HEK293T (cell line): ENCODE data around the gene CSTPP1.
A peak's percentile ranks its signal among the peaks of the same experiment; 100 is the strongest.
"Not testable (repeated sequence)": the region's sequence is repeated elsewhere in the genome, so short reads cannot be mapped to it uniquely, and the experiment has no call there.

Experiments
- CTCF ChIA-PET: fragments of 350-600 bp; formaldehyde crosslinking; extraction: SDS; loops from one replicate; lab custom pipeline; 2021; ENCODE audit warnings: antibody characterized with exemption, inconsistent platforms; lab: Yijun Ruan, JAX
- POLR2A ChIA-PET: fragments of 350-600 bp; formaldehyde crosslinking; extraction: SDS; loops from one replicate; lab custom pipeline; 2020; ENCODE audit warnings: antibody characterized with exemption, inconsistent platforms; lab: Yijun Ruan, JAX
- DNase-seq: peaks from one replicate; pipeline ENCODE4 v3.0.0; 2012; ENCODE audit warnings: mixed read lengths; ENCODE audit errors: extremely low spot score
- ARNT ChIP-seq: fragments of 450-650 bp; IDR thresholded peaks from 2 replicates; pipeline ENCODE4 v1.6.1; 2017; ENCODE audit warnings: mild to moderate bottlenecking
- BHLHE40 ChIP-seq: fragments of 450-650 bp; IDR thresholded peaks from 2 replicates; pipeline ENCODE4 v1.6.1; 2016; ENCODE audit warnings: mild to moderate bottlenecking, moderate library complexity, borderline replicate concordance
- CTBP1 ChIP-seq: fragments of 450-650 bp; IDR thresholded peaks from 2 replicates; pipeline ENCODE4 v1.6.1; 2016; ENCODE audit warnings: borderline replicate concordance
- ELF4 ChIP-seq: fragments of 450-650 bp; IDR thresholded peaks from 2 replicates; pipeline ENCODE4 v1.6.1; 2017; ENCODE audit warnings: antibody characterized with exemption
- FOXA1 ChIP-seq: fragments of 450-650 bp; IDR thresholded peaks from 2 replicates; pipeline ENCODE4 v1.6.1; 2016; ENCODE audit warnings: mild to moderate bottlenecking
- FOXK2 ChIP-seq: fragments of 450-650 bp; IDR thresholded peaks from 2 replicates; pipeline ENCODE4 v1.6.1; 2016; ENCODE audit warnings: mild to moderate bottlenecking
- FOXM1 ChIP-seq: fragments of 450-650 bp; IDR thresholded peaks from 2 replicates; pipeline ENCODE4 v1.6.1; 2017; ENCODE audit warnings: mild to moderate bottlenecking, borderline replicate concordance
- HDGF ChIP-seq: fragments of 450-650 bp; IDR thresholded peaks from 2 replicates; pipeline ENCODE4 v1.6.1; 2017; ENCODE audit warnings: antibody characterized with exemption, borderline replicate concordance
- L3MBTL2 ChIP-seq: fragments of 450-650 bp; conservative IDR thresholded peaks from 2 replicates; pipeline ENCODE4 v1.6.1; 2016; ENCODE audit warnings: mild to moderate bottlenecking
- LEF1 ChIP-seq: fragments of 450-650 bp; IDR thresholded peaks from 2 replicates; pipeline ENCODE4 v1.6.1; 2017; ENCODE audit warnings: mild to moderate bottlenecking, borderline replicate concordance
- NFRKB ChIP-seq: fragments of 450-650 bp; IDR thresholded peaks from 2 replicates; pipeline ENCODE4 v1.6.1; 2016; ENCODE audit warnings: mild to moderate bottlenecking, moderate library complexity
- SP1 ChIP-seq: fragments of 450-650 bp; IDR thresholded peaks from 2 replicates; pipeline ENCODE4 v1.6.1; 2017
- SUZ12 ChIP-seq: fragments of 450-650 bp; IDR thresholded peaks from 2 replicates; pipeline ENCODE4 v1.6.1; 2016; ENCODE audit warnings: mild to moderate bottlenecking
- TARDBP ChIP-seq: fragments of 450-650 bp; IDR thresholded peaks from 2 replicates; pipeline ENCODE4 v1.6.1; 2016
- ZNF384 ChIP-seq: fragments of 450-650 bp; IDR thresholded peaks from 2 replicates; pipeline ENCODE4 v1.6.1; 2016
- TF ChIP-seq, protein P1 (sequence below): fragments of 450-650 bp; IDR thresholded peaks from 2 replicates; pipeline ENCODE4 v1.6.1; 2016

The CSTPP1 gene

GRCh38 chr11:47118958-47119688 is 182.6 kb downstream of the CSTPP1 start:
- not testable (repeated sequence) for DNase-seq
- peak; percentile 87 for TF ChIP-seq ZNF384
- ChIA-PET POLR2A (interaction anchor here (0.6 to 0.7 kb wide), 2 partner anchors 12 to 100 kb away, joined by 3 to 5 read pairs; no protein-coding TSS in a partner anchor), CTCF (interaction anchor here (0.6 to 1.7 kb wide), 3 partner anchors 14 to 236 kb away, joined by 3 to 4 read pairs (median 3); no protein-coding TSS in a partner anchor)

DNA sequence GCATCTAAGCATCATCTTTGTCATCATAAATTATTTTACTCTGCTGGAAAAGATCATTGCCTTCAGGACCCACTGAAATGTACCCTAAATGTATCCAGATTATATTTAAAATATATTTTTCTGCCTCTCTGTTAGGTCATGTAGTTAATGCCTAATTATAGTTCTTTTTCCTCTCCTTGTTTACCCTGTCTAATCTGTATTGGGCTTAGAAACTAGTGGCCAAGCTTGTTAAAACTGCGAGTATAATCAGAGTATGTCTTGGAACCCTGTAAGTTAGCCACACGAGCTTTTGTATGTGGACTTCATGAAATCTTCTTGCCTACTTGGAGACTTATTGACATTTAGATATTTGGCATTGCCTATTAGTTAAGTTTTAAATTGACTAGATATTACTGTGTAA is 184.5 kb downstream of the CSTPP1 start:
- no peak for DNase-seq
- ChIA-PET CTCF (no interaction called here), POLR2A (no interaction called here)
- TF ChIP-seq, protein P1, sequence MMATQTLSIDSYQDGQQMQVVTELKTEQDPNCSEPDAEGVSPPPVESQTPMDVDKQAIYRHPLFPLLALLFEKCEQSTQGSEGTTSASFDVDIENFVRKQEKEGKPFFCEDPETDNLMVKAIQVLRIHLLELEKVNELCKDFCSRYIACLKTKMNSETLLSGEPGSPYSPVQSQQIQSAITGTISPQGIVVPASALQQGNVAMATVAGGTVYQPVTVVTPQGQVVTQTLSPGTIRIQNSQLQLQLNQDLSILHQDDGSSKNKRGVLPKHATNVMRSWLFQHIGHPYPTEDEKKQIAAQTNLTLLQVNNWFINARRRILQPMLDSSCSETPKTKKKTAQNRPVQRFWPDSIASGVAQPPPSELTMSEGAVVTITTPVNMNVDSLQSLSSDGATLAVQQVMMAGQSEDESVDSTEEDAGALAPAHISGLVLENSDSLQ = no peak
- no peak for TF ChIP-seq NFRKB
- no peak for TF ChIP-seq ELF4
- no peak for TF ChIP-seq L3MBTL2
- no peak for TF ChIP-seq ZNF384
- TF ChIP-seq SP1 = no peak
- no peak for TF ChIP-seq FOXK2
- no peak for TF ChIP-seq TARDBP
- TF ChIP-seq FOXM1 = no peak
- no peak for TF ChIP-seq BHLHE40
- TF ChIP-seq HDGF = no peak
- TF ChIP-seq FOXA1 = no peak
- TF ChIP-seq LEF1 = no peak
- TF ChIP-seq SUZ12 = no peak
- no peak for TF ChIP-seq ARNT
- no peak for TF ChIP-seq CTBP1

GRCh38 chr11:47121731-47122130 is 185.2 kb downstream of the CSTPP1 start:
- POLR2A ChIA-PET = no interaction called here
- DNase-seq = no peak
- CTCF ChIA-PET = no interaction called here
- TF ChIP-seq BHLHE40 (no peak), FOXK2 (no peak), ARNT (no peak), ELF4 (no peak), TARDBP (no peak), SP1 (no peak), HDGF (no peak), LEF1 (no peak), FOXM1 (no peak), ZNF384 (no peak)
- TF ChIP-seq, protein P1 = no peak

- ChIA-PET POLR2A (no interaction called here), CTCF (interaction anchor here (0.7 kb wide), 2 partner anchors 30 to 137 kb away, joined by 3 read pairs; no protein-coding TSS in a partner anchor)
- DNase-seq = no peak
- TF ChIP-seq L3MBTL2 = no peak
- no peak for TF ChIP-seq SP1
- TF ChIP-seq ARNT = no peak
- TF ChIP-seq FOXK2 = no peak
- TF ChIP-seq BHLHE40 = no peak
- no peak for TF ChIP-seq LEF1
- no peak for TF ChIP-seq ZNF384
- TF ChIP-seq FOXA1 = no peak
- TF ChIP-seq HDGF = no peak
- TF ChIP-seq ELF4 = no peak
- no peak for TF ChIP-seq FOXM1
Observed at GRCh38 chr11:47123094-47123493, 186.5 kb downstream of the CSTPP1 start.

GRCh38 chr11:47124675-47125074 is 188.1 kb downstream of the CSTPP1 start:
- DNase-seq = no peak
- POLR2A ChIA-PET = interaction anchor here (0.6 kb wide), 1 partner anchor 507 kb away, joined by 3 read pairs; no protein-coding TSS in a partner anchor
- no peak for TF ChIP-seq TARDBP
- TF ChIP-seq FOXM1 = no peak
- TF ChIP-seq ZNF384 = no peak
- no peak for TF ChIP-seq FOXK2
- TF ChIP-seq, protein P1 = no peak
- TF ChIP-seq BHLHE40 = no peak
- TF ChIP-seq FOXA1 = no peak
- no peak for TF ChIP-seq LEF1
- TF ChIP-seq L3MBTL2 = no peak
- CTCF ChIA-PET = interaction anchor here (1.0 kb wide), 1 partner anchor 29 kb away, joined by 3 read pairs; no protein-coding TSS in a partner anchor

GRCh38 chr11:47125083-47125482 is 188.5 kb downstream of the CSTPP1 start:
- CTCF ChIA-PET = interaction anchor here (1.0 kb wide), 1 partner anchor 28 kb away, joined by 3 read pairs; no protein-coding TSS in a partner anchor
- TF ChIP-seq LEF1 (no peak), SP1 (no peak), HDGF (no peak), FOXK2 (no peak), ZNF384 (no peak), CTBP1 (no peak), L3MBTL2 (no peak)
- TF ChIP-seq, protein P1 = peak; percentile 65
- POLR2A ChIA-PET = interaction anchor here (0.6 kb wide), 1 partner anchor 507 kb away, joined by 3 read pairs; no protein-coding TSS in a partner anchor
- DNase-seq = peak; percentile 32
